ENCODE measurements around the gene LENG9. TPM values are rescaled to one million over a fixed set of nuclear protein-coding genes. Genes with fewer than 3 reads are reported as not detected.
A peak's percentile ranks its signal among the peaks of the same experiment; 100 is the strongest.

LENG9 gene
- total and polyA plus RNA-seq, 2 of the 13 experiments (the other 11 are each of a cell fraction or from before 2014, with no cell fraction given): 0.75 to 2.9 TPM

GRCh38 chr19:54428323-54429175 is 35.0 kb downstream of the LENG9 start (continued):
- TF ChIP-seq FOXK1 (CRISPR knock-in tag; IDR thresholded peaks at IDR 0.05; ENCODE audit: borderline replicate concordance, low read depth) (no peak), ZNF740 (CRISPR knock-in tag; IDR thresholded peaks at IDR 0.05) (no peak), ATF7-NPFF (CRISPR knock-in tag; IDR thresholded peaks at IDR 0.05; ENCODE audit: low read depth) (no peak), RORA (CRISPR knock-in tag; IDR thresholded peaks at IDR 0.05) (no peak), ZNF674 (CRISPR knock-in tag; IDR thresholded peaks at IDR 0.05; ENCODE audit: low read depth) (no peak), ATF1 (CRISPR knock-in tag; IDR thresholded peaks at IDR 0.05) (no peak), SNAI1 (CRISPR knock-in tag; IDR thresholded peaks at IDR 0.05; ENCODE audit: borderline replicate concordance) (no peak), ZNF614 (CRISPR knock-in tag; IDR thresholded peaks at IDR 0.05; ENCODE audit: borderline replicate concordance) (no peak), EED (CRISPR knock-in tag; IDR thresholded peaks at IDR 0.05) (no peak), JARID2 (CRISPR knock-in tag; IDR thresholded peaks at IDR 0.05; ENCODE audit: insufficient replicate concordance) (no peak), ZNF496 (CRISPR knock-in tag; IDR thresholded peaks at IDR 0.05; ENCODE audit: insufficient replicate concordance) (no peak), DDIT3 (CRISPR knock-in tag; IDR thresholded peaks at IDR 0.05) (no peak), POLR2A (IDR thresholded peaks at IDR 0.05; ENCODE audit: insufficient read depth in 1 of 2, low read depth in 2 of 2, low read length in 2 of 2) (0 out of 4 replicates have a peak, but pooled peaks of 1 of the 2 experiments have one; percentile 7), ZNF205 (CRISPR knock-in tag; IDR thresholded peaks at IDR 0.05) (no peak), MATR3 (CRISPR knock-in tag; IDR thresholded peaks at IDR 0.05) (no peak), POLR2G (IDR thresholded peaks at IDR 0.05; ENCODE audit: low read depth, low read length) (peak; percentile 3; the same call in 1 of the 2 replicates), DNMT1 (CRISPR knock-in tag; IDR thresholded peaks at IDR 0.05) (no peak), HOXA7 (CRISPR knock-in tag; IDR thresholded peaks at IDR 0.05) (no peak), NR2C2 (CRISPR knock-in tag; IDR thresholded peaks at IDR 0.05; ENCODE audit: borderline replicate concordance) (no peak), HNRNPK (IDR thresholded peaks at IDR 0.05; ENCODE audit: low read depth, low read length, poor library complexity, severe bottlenecking) (no peak), SIN3A (IDR thresholded peaks at IDR 0.05; ENCODE audit: borderline replicate concordance, low read depth, low read length) (no peak), SP2 (CRISPR knock-in tag; IDR thresholded peaks at IDR 0.05) (no peak), MXD4 (CRISPR knock-in tag; IDR thresholded peaks at IDR 0.05) (no peak), ZNF235 (CRISPR knock-in tag; IDR thresholded peaks at IDR 0.05; ENCODE audit: borderline replicate concordance) (no peak), SUZ12 (IDR thresholded peaks at IDR 0.05; ENCODE audit: low read depth, low read length) (no peak), HDAC6 (IDR thresholded peaks at IDR 0.05; ENCODE audit: low read depth, low read length) (no peak), AGO1 (IDR thresholded peaks at IDR 0.05; ENCODE audit: low read depth, low read length, poor library complexity, severe bottlenecking) (peak; percentile 93), JUN (CRISPR knock-in tag; IDR thresholded peaks at IDR 0.05) (no peak), ZNF121 (CRISPR knock-in tag; IDR thresholded peaks at IDR 0.05) (0 out of 2 replicates have a peak, but pooled peaks have one; percentile 62)

Data from HepG2 (cell line).